K562 (cell line): ENCODE measurements around the gene SLC35A4. TPM values are rescaled to one million over a fixed set of nuclear protein-coding genes. Genes with fewer than 3 reads are reported as not detected.

Source experiments
- ATAC-seq: fragments of 200-7000 bp; cut with Tn5 transposase; 3 replicates; pipeline ENCODE4 v1.9.1; 2020; ENCODE audit warnings: moderate library complexity
- BruUV-seq: library from RNA; stranded (reverse); fragments of 400-500 nt; replicated peaks from 2 replicates; lab custom pipeline; 2021; lab: Mats Ljungman, UMichigan
- CTCF ChIA-PET: fragments of 300-600 bp; formaldehyde crosslinking; extraction: SDS; loops from one replicate; lab custom pipeline; 2021; ENCODE audit warnings: low intra/inter-chr PET ratio; lab: Yijun Ruan, JAX
- POLR2A ChIA-PET: fragments of 300-600, 350-650 bp; sonication (Branson Sonifier 250); formaldehyde crosslinking; extraction: SDS; loops from one replicate; lab custom pipeline; 2021; ENCODE audit warnings: antibody characterized with exemption, inconsistent platforms; lab: Yijun Ruan, JAX
- DNase-seq, 4 experiments: peaks; one replicate each; pipeline versions ENCODE4 v3.0.0 to v3.0.0-alpha.2; 2011 to 2018; ENCODE audit warnings: low spot score in 3 of 4, mixed read lengths in 3 of 4; ENCODE audit errors: extremely low read depth in 1 of 4
- FAIRE-seq: peaks from 2 replicates; lab custom pipeline; 2011; peaks lifted over from hg19 to GRCh38; lab: Jason Lieb, UNC
- H2AFZ ChIP-seq: 2 replicates; pipeline ENCODE4 v1.6.0; 2011; ENCODE audit warnings: low read depth, low read length, control low read depth, inconsistent platforms
- H3K27ac ChIP-seq: fragments of 200-600 bp; 3 replicates; pipeline ENCODE4 v1.8.0; 2011; ENCODE audit warnings: low read depth, mild to moderate bottlenecking, control low read depth, inconsistent platforms, low read length, moderate library complexity, mixed read lengths; ENCODE audit errors: extremely low read depth
- H3K27me3 ChIP-seq, 2 experiments: fragments of 300-600 bp in 1 of 2; 2 replicates in 1 of 2; 3 replicates in 1 of 2; pipeline versions ENCODE4 v1.6.0 to v1.8.0; 2011; ENCODE audit warnings: inconsistent platforms in 2 of 2, low read length in 2 of 2, mild to moderate bottlenecking in 1 of 2, mixed read lengths in 1 of 2, moderate library complexity in 1 of 2; ENCODE audit not compliant: control insufficient read depth in 2 of 2, insufficient read depth in 2 of 2
- H3K36me3 ChIP-seq: fragments of 300-600 bp; 3 replicates; pipeline ENCODE4 v1.8.0; 2011; ENCODE audit warnings: mild to moderate bottlenecking, low read length, inconsistent platforms; ENCODE audit not compliant: control insufficient read depth, insufficient read depth
- H3K4me1 ChIP-seq, 2 experiments: fragments of 200-600 bp in 1 of 2; replicated peaks in 1 of 2; 2 replicates in 1 of 2; 3 replicates in 1 of 2; pipeline versions ENCODE4 v1.5.1 to v1.8.0; 2011; ENCODE audit warnings: inconsistent platforms in 2 of 2, low read length in 2 of 2, mild to moderate bottlenecking in 1 of 2, mixed read lengths in 1 of 2, moderate library complexity in 1 of 2; ENCODE audit not compliant: control insufficient read depth in 2 of 2, insufficient read depth in 2 of 2
- H3K4me2 ChIP-seq: 2 replicates; pipeline ENCODE4 v1.6.1; 2011; ENCODE audit warnings: low read length, control low read depth, inconsistent platforms, mixed read lengths; ENCODE audit not compliant: insufficient read depth
- H3K4me3 ChIP-seq: fragments of 200-600 bp; sonication (generic), shearing (Covaris generic); 2 replicates; pipeline ENCODE4 v1.5.1; 2016; ENCODE audit warnings: control low read depth, inconsistent platforms
- H3K79me2 ChIP-seq: fragments of 200-600 bp; 3 replicates; pipeline ENCODE4 v1.8.0; 2011; ENCODE audit warnings: low read length, inconsistent platforms; ENCODE audit not compliant: control insufficient read depth, insufficient read depth
- H3K9ac ChIP-seq, 2 experiments: 2 replicates each; pipeline versions ENCODE4 v1.6.0 to v1.6.1; 2011; ENCODE audit warnings: low read depth in 2 of 2, low read length in 2 of 2, control low read depth in 1 of 2, inconsistent platforms in 1 of 2, mild to moderate bottlenecking in 1 of 2, mixed read lengths in 1 of 2; ENCODE audit not compliant: insufficient read depth in 1 of 2
- H3K9me1 ChIP-seq: one replicate; pipeline ENCODE4 v1.6.0; 2011; ENCODE audit warnings: inconsistent platforms, mild to moderate bottlenecking, low read length, moderate library complexity; ENCODE audit not compliant: control insufficient read depth, insufficient read depth
- H3K9me3 ChIP-seq: replicated peaks from 2 replicates; pipeline ENCODE4 v1.5.1; 2011; ENCODE audit warnings: low read depth, low read length, inconsistent platforms; ENCODE audit not compliant: control insufficient read depth, insufficient read depth
- H4K20me1 ChIP-seq: replicated peaks from 2 replicates; pipeline ENCODE4 v1.6.1; 2011; ENCODE audit warnings: low read length, inconsistent platforms, mixed read lengths; ENCODE audit not compliant: control insufficient read depth, insufficient read depth
- ASH1L ChIP-seq: fragments of 450-650 bp; IDR thresholded peaks from 2 replicates; pipeline ENCODE4 v1.6.1; 2018; ENCODE audit warnings: borderline replicate concordance, mild to moderate bottlenecking, low read depth; ENCODE audit not compliant: partially characterized antibody
- BRD4 ChIP-seq: fragments of 200-600 bp; sonication (generic); IDR thresholded peaks from 2 replicates; pipeline ENCODE4 v1.6.1; 2017; ENCODE audit warnings: inconsistent platforms
- CXXC5 ChIP-seq: fragments of 250-450 bp; sonication (Bioruptor Pico); IDR thresholded peaks from 2 replicates; pipeline ENCODE4 v1.8.0; 2022; ENCODE audit warnings: inconsistent platforms, mild to moderate bottlenecking, moderate library complexity
- EP400 ChIP-seq: fragments of 450-650 bp; IDR thresholded peaks from 2 replicates; pipeline ENCODE4 v1.6.1; 2017; ENCODE audit warnings: antibody characterized with exemption, mild to moderate bottlenecking, moderate library complexity
- TOE1 ChIP-seq, 2 experiments: fragments of 450-650 bp in 1 of 2; sonication (generic) in 1 of 2; formaldehyde crosslinking in 1 of 2; IDR thresholded peaks; 2 replicates each; pipeline versions ENCODE4 v1.7.1 to v1.8.0; 2016 to 2022; ENCODE audit warnings: borderline replicate concordance in 2 of 2, mild to moderate bottlenecking in 2 of 2, antibody characterized with exemption in 1 of 2, inconsistent platforms in 1 of 2, low read depth in 1 of 2, missing genetic modification reagents in 1 of 2, moderate library complexity in 1 of 2
- ZNF668 ChIP-seq: fragments of 250-450 bp; sonication (Bioruptor Pico); IDR thresholded peaks from 2 replicates; pipeline ENCODE4 v1.8.0; 2022; ENCODE audit warnings: mild to moderate bottlenecking, inconsistent platforms
- WGBS: fragments of 100-300 bp; shearing (Covaris generic); methylation state at CpG from one replicate; pipeline ENCODE4 v1.1.6; 2016; ENCODE audit warnings: low coverage, mixed read lengths; ENCODE audit not compliant: insufficient coverage; ENCODE audit errors: missing lambda C conversion rate; 5-methylcytosine and 5-hydroxymethylcytosine counted together
- in situ Hi-C: fragments of 300-500 bp; cut with MboI; formaldehyde crosslinking; loops from 4 replicates; pipeline ENCODE4 v1.15.0; 2018; ENCODE audit warnings: inconsistent platforms, mixed read lengths
- intact Hi-C: fragments of 100-400 bp; cut with micrococcal nuclease; formaldehyde crosslinking; loops from 2 replicates; pipeline ENCODE4 v1.14.2; 2022
- polyA plus RNA-seq, 8 experiments: library from polyadenylated mRNA; depleted of rRNA in 4 of 8; stranded (reverse) in 5 of 8; unstranded in 3 of 8; fragments of >200 nt; fragmentation: Nextera tagmentation in 2 of 8; fragmentation: Illumina TruSeq in 1 of 8; extraction: Ambion mirVana in 2 of 8; extraction: Trizol in 1 of 8; gene quantifications; 2 replicates each; pipeline versions ENCODE4 v1.2.1 to v1.2.3, GENCODE V29; 2011 to 2014; ENCODE audit warnings: inconsistent platforms in 1 of 8, missing spikeins in 1 of 8
- total RNA-seq, 7 experiments: library from RNA; depleted of rRNA in 6 of 7; stranded (reverse); fragments of >200 nt in 6 of 7; fragmentation: Illumina TruSeq in 2 of 7; extraction: Trizol in 2 of 7; gene quantifications; 2 replicates each; pipeline versions ENCODE4 v1.2.1 to v1.2.3, GENCODE V29; 2011 to 2021; ENCODE audit warnings: low replicate concordance in 1 of 7
- TF ChIP-seq, protein P1 (sequence below): fragments of 450-650 bp; IDR thresholded peaks from 2 replicates; pipeline ENCODE4 v1.6.1; 2017; ENCODE audit warnings: antibody characterized with exemption, mild to moderate bottlenecking
- TF ChIP-seq, protein P2 (sequence below): IDR thresholded peaks from 3 replicates; pipeline ENCODE4 v1.6.1; 2011; ENCODE audit warnings: borderline replicate concordance, mild to moderate bottlenecking; ENCODE audit not compliant: insufficient read length, insufficient read depth
- TF ChIP-seq, protein P3 (sequence below): fragments of 450-650 bp; IDR thresholded peaks from 2 replicates; pipeline ENCODE4 v1.6.1; 2018; ENCODE audit not compliant: partially characterized antibody

Gene SLC35A4
- total and polyA plus RNA-seq, 9 of the 15 experiments (the other 6 are each of a cell fraction or from before 2014, with no cell fraction given) = 21.8 to 171 (median 42.5) TPM

DNA sequence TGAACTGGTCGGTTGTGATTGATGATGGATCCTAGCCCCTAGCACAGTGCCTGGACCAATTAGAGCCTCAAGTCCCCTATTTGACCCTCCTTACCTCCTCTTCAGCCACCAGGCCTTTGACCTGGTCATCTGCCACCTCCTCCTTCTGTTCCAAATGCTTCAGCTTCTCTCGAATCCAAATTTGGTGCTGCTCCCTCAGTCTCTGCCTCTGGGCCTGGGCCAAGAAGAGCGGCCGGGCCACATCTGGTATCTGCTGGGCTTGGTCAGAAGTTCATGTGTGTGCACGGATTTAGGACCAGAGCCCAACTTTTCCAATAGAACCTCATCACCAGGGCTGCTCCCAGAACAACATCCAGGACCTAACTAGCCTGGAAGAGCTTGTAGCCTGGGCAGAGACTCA lies 6.5 kb downstream of the SLC35A4 start:
- WGBS = 60% methylated on average over 5 of the region's 5 CpGs
- H3K9me1 ChIP-seq = no peaks in the 10 kb centered on the region
- ChIA-PET POLR2A (interaction anchor here (0.5 to 2.2 kb wide), 2 partner anchors 10 to 53 kb away, joined by 3 to 8 read pairs; no protein-coding TSS in a partner anchor), CTCF (no interaction called here)
- no peak overlapping the region for H3K4me3 ChIP-seq
- H3K4me2 ChIP-seq = no peak overlapping the region
- DNase-seq (no peak), ATAC-seq (no peak), FAIRE-seq (no peak)
- H2AFZ ChIP-seq = no peak overlapping the region
- H3K9ac ChIP-seq = no peak overlapping the region
- peaks cover 11% of the 10 kb centered on the region for H3K79me2 ChIP-seq
- in situ Hi-C loops (no loop called here), intact Hi-C loops (no loop called here)
- H3K9me3 ChIP-seq = no peaks in the 10 kb centered on the region
- no TSS peak for BruUV-seq
- H3K36me3 ChIP-seq = peaks cover 31% of the 10 kb centered on the region; the same call in 2 of the 3 replicates
- H3K4me1 ChIP-seq = peaks cover 15 to 28% of the 10 kb centered on the region in 2 experiments; a peak in 4 of 5 replicates
- H3K27ac ChIP-seq = no peak overlapping the region
- H4K20me1 ChIP-seq = no peaks in the 10 kb centered on the region
- no peaks in the 10 kb centered on the region for H3K27me3 ChIP-seq
- no peak for TF ChIP-seq ZNF668 (CRISPR knock-in tag)
- no peak for TF ChIP-seq EP400
- TF ChIP-seq, protein P1, sequence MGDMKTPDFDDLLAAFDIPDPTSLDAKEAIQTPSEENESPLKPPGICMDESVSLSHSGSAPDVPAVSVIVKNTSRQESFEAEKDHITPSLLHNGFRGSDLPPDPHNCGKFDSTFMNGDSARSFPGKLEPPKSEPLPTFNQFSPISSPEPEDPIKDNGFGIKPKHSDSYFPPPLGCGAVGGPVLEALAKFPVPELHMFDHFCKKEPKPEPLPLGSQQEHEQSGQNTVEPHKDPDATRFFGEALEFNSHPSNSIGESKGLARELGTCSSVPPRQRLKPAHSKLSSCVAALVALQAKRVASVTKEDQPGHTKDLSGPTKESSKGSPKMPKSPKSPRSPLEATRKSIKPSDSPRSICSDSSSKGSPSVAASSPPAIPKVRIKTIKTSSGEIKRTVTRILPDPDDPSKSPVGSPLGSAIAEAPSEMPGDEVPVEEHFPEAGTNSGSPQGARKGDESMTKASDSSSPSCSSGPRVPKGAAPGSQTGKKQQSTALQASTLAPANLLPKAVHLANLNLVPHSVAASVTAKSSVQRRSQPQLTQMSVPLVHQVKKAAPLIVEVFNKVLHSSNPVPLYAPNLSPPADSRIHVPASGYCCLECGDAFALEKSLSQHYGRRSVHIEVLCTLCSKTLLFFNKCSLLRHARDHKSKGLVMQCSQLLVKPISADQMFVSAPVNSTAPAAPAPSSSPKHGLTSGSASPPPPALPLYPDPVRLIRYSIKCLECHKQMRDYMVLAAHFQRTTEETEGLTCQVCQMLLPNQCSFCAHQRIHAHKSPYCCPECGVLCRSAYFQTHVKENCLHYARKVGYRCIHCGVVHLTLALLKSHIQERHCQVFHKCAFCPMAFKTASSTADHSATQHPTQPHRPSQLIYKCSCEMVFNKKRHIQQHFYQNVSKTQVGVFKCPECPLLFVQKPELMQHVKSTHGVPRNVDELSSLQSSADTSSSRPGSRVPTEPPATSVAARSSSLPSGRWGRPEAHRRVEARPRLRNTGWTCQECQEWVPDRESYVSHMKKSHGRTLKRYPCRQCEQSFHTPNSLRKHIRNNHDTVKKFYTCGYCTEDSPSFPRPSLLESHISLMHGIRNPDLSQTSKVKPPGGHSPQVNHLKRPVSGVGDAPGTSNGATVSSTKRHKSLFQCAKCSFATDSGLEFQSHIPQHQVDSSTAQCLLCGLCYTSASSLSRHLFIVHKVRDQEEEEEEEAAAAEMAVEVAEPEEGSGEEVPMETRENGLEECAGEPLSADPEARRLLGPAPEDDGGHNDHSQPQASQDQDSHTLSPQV = no peak
- no peak for TF ChIP-seq CXXC5 (CRISPR knock-in tag)
- TF ChIP-seq, protein P2, sequence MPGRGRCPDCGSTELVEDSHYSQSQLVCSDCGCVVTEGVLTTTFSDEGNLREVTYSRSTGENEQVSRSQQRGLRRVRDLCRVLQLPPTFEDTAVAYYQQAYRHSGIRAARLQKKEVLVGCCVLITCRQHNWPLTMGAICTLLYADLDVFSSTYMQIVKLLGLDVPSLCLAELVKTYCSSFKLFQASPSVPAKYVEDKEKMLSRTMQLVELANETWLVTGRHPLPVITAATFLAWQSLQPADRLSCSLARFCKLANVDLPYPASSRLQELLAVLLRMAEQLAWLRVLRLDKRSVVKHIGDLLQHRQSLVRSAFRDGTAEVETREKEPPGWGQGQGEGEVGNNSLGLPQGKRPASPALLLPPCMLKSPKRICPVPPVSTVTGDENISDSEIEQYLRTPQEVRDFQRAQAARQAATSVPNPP = no peak
- TF ChIP-seq, protein P3, sequence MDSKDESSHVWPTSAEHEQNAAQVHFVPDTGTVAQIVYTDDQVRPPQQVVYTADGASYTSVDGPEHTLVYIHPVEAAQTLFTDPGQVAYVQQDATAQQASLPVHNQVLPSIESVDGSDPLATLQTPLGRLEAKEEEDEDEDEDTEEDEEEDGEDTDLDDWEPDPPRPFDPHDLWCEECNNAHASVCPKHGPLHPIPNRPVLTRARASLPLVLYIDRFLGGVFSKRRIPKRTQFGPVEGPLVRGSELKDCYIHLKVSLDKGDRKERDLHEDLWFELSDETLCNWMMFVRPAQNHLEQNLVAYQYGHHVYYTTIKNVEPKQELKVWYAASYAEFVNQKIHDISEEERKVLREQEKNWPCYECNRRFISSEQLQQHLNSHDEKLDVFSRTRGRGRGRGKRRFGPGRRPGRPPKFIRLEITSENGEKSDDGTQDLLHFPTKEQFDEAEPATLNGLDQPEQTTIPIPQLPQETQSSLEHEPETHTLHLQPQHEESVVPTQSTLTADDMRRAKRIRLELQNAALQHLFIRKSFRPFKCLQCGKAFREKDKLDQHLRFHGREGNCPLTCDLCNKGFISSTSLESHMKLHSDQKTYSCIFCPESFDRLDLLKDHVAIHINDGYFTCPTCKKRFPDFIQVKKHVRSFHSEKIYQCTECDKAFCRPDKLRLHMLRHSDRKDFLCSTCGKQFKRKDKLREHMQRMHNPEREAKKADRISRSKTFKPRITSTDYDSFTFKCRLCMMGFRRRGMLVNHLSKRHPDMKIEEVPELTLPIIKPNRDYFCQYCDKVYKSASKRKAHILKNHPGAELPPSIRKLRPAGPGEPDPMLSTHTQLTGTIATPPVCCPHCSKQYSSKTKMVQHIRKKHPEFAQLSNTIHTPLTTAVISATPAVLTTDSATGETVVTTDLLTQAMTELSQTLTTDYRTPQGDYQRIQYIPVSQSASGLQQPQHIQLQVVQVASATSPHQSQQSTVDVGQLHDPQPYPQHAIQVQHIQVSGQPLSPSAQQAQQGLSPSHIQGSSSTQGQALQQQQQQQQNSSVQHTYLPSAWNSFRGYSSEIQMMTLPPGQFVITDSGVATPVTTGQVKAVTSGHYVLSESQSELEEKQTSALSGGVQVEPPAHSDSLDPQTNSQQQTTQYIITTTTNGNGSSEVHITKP = no peak
- no peak for TF ChIP-seq TOE1 (IDR thresholded peaks at IDR 0.05; ENCODE audit: borderline replicate concordance)
- TF ChIP-seq TOE1 (CRISPR knock-in tag; IDR thresholded peaks at IDR 0.05; ENCODE audit: borderline replicate concordance, low read depth) = no peak
- no peak for TF ChIP-seq BRD4
- no peak for TF ChIP-seq ASH1L
